ENCODE measurements around the gene PDLIM5. TPM values are rescaled to one million over a fixed set of nuclear protein-coding genes. Genes with fewer than 3 reads are reported as not detected.

Gene PDLIM5
- total and polyA plus RNA-seq, 4 donors: 20.4 to 93.4 (median 59.8) TPM

GRCh38 chr4:94591289-94591688, 139.5 kb downstream of the PDLIM5 start:
- Histone ChIP-seq H3K4me3 (no peak overlapping the region), H3K4me1 (ENCODE audit: control insufficient read depth in 5 of 5, insufficient read depth in 5 of 5, low read length in 5 of 5) (peaks cover 0 to 9% (median 0%) of the 10 kb centered on the region in 5 donors), H3K36me3 (ENCODE audit: control insufficient read depth in 4 of 4, insufficient read depth in 4 of 4, low read length in 4 of 4) (peaks cover 0 to 5% (median 2%) of the 10 kb centered on the region in 4 donors), H3K9me3 (ENCODE audit: control insufficient read depth in 4 of 4, insufficient read depth in 3 of 4, low read length in 3 of 4) (no peaks in the 10 kb centered on the region), H3K9ac (ENCODE audit: insufficient read depth in 1 of 2, low read length in 2 of 2) (no peak overlapping the region), H3K27me3 (ENCODE audit: control insufficient read depth in 3 of 3, insufficient read depth in 3 of 3, low read length in 2 of 3) (no peaks in the 10 kb centered on the region), H3K27ac (ENCODE audit: low read depth in 1 of 2, low read length in 1 of 2) (no peak overlapping the region)
- no peak for DNase-seq
- TF ChIP-seq CTCF (IDR thresholded peaks at IDR 0.05; ENCODE audit: control extremely low read depth, extremely low read depth): no peak
- 90 to 97% methylated on average over 2 of the region's 2 CpGs for WGBS, 2 donors
- ATAC-seq (ENCODE audit: insufficient read depth, low FRiP score): no peak

GRCh38 chr4:94595013-94595412, 143.3 kb downstream of the PDLIM5 start:
- TF ChIP-seq CTCF (IDR thresholded peaks at IDR 0.05; ENCODE audit: control extremely low read depth, extremely low read depth): no peak
- ATAC-seq (ENCODE audit: insufficient read depth, low FRiP score) (no peak), DNase-seq (no peak)
- no peaks in the 10 kb centered on the region for H3K9me3 ChIP-seq (ENCODE audit: control insufficient read depth in 4 of 4, insufficient read depth in 3 of 4, low read length in 3 of 4)
- H3K4me3 ChIP-seq: no peak overlapping the region
- H3K27ac ChIP-seq (ENCODE audit: low read depth in 1 of 2, low read length in 1 of 2): no peak overlapping the region
- H3K9ac ChIP-seq (ENCODE audit: insufficient read depth in 1 of 2, low read length in 2 of 2): no peak overlapping the region
- H3K4me1 ChIP-seq (ENCODE audit: control insufficient read depth in 5 of 5, insufficient read depth in 5 of 5, low read length in 5 of 5): peaks cover 0 to 9% (median 0%) of the 10 kb centered on the region in 5 donors
- no peaks in the 10 kb centered on the region for H3K27me3 ChIP-seq (ENCODE audit: control insufficient read depth in 3 of 3, insufficient read depth in 3 of 3, low read length in 2 of 3)
- H3K36me3 ChIP-seq (ENCODE audit: control insufficient read depth in 4 of 4, insufficient read depth in 4 of 4, low read length in 4 of 4): peaks cover 0 to 5% (median 2%) of the 10 kb centered on the region in 4 donors
- WGBS, 2 donors: 60% methylated on average over 1 of the region's 1 CpG

GRCh38 chr4:94595880-94596483, 144.2 kb downstream of the PDLIM5 start:
- DNase-seq (peak in 2 of 3 donors; percentile 68 to 74), ATAC-seq (ENCODE audit: insufficient read depth, low FRiP score) (peak; percentile 62)
- peak; percentile 55 for TF ChIP-seq CTCF (IDR thresholded peaks at IDR 0.05; ENCODE audit: control extremely low read depth, extremely low read depth)
- Histone ChIP-seq H3K9ac (ENCODE audit: insufficient read depth in 1 of 2, low read length in 2 of 2) (no peak overlapping the region), H3K27me3 (ENCODE audit: control insufficient read depth in 3 of 3, insufficient read depth in 3 of 3, low read length in 2 of 3) (no peaks in the 10 kb centered on the region), H3K4me1 (ENCODE audit: control insufficient read depth in 5 of 5, insufficient read depth in 5 of 5, low read length in 5 of 5) (peaks cover 0 to 6% (median 0%) of the 10 kb centered on the region in 5 donors), H3K9me3 (ENCODE audit: control insufficient read depth in 4 of 4, insufficient read depth in 3 of 4, low read length in 3 of 4) (no peaks in the 10 kb centered on the region), H3K27ac (ENCODE audit: low read depth in 1 of 2, low read length in 1 of 2) (no peak overlapping the region), H3K36me3 (ENCODE audit: control insufficient read depth in 4 of 4, insufficient read depth in 4 of 4, low read length in 4 of 4) (peaks cover 0 to 5% (median 1%) of the 10 kb centered on the region in 4 donors), H3K4me3 (no peak overlapping the region)
- 48 to 61% methylated on average over 5 of the region's 5 CpGs for WGBS, 2 donors

GRCh38 chr4:94598758-94599157, 147.0 kb downstream of the PDLIM5 start:
- no peak for ATAC-seq (ENCODE audit: insufficient read depth, low FRiP score)
- Histone ChIP-seq H3K4me1 (ENCODE audit: control insufficient read depth in 5 of 5, insufficient read depth in 5 of 5, low read length in 5 of 5) (peaks cover 0 to 6% (median 1%) of the 10 kb centered on the region in 5 donors), H3K4me3 (no peak overlapping the region), H3K9ac (ENCODE audit: insufficient read depth in 1 of 2, low read length in 2 of 2) (no peak overlapping the region), H3K36me3 (ENCODE audit: control insufficient read depth in 4 of 4, insufficient read depth in 4 of 4, low read length in 4 of 4) (no peaks in the 10 kb centered on the region), H3K27me3 (ENCODE audit: control insufficient read depth in 3 of 3, insufficient read depth in 3 of 3, low read length in 2 of 3) (no peaks in the 10 kb centered on the region), H3K27ac (ENCODE audit: low read depth in 1 of 2, low read length in 1 of 2) (peak overlapping the region in 1 of 2 donors; percentile 21), H3K9me3 (ENCODE audit: control insufficient read depth in 4 of 4, insufficient read depth in 3 of 4, low read length in 3 of 4) (no peaks in the 10 kb centered on the region)
- no peak for TF ChIP-seq CTCF (IDR thresholded peaks at IDR 0.05; ENCODE audit: control extremely low read depth, extremely low read depth)
- DNase-seq: no peak
- WGBS, 2 donors: 95 to 100% methylated on average over 1 of the region's 1 CpG

All from lung (tissue), 12 donors.